C4-2B (cell line): ENCODE data around the gene NEK1.

Experiments
- ZFX ChIP-seq: fragments of 450-650 bp; IDR thresholded peaks from 2 replicates; pipeline ENCODE4 v1.6.1; 2017
- TF ChIP-seq, protein P1 (sequence below): fragments of 450-650 bp; conservative IDR thresholded peaks from 2 replicates; pipeline ENCODE4 v1.5.1; 2017; ENCODE audit warnings: mild to moderate bottlenecking

- TF ChIP-seq, protein P1, sequence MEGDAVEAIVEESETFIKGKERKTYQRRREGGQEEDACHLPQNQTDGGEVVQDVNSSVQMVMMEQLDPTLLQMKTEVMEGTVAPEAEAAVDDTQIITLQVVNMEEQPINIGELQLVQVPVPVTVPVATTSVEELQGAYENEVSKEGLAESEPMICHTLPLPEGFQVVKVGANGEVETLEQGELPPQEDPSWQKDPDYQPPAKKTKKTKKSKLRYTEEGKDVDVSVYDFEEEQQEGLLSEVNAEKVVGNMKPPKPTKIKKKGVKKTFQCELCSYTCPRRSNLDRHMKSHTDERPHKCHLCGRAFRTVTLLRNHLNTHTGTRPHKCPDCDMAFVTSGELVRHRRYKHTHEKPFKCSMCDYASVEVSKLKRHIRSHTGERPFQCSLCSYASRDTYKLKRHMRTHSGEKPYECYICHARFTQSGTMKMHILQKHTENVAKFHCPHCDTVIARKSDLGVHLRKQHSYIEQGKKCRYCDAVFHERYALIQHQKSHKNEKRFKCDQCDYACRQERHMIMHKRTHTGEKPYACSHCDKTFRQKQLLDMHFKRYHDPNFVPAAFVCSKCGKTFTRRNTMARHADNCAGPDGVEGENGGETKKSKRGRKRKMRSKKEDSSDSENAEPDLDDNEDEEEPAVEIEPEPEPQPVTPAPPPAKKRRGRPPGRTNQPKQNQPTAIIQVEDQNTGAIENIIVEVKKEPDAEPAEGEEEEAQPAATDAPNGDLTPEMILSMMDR = no peak
- TF ChIP-seq ZFX = no peak
Measured at GRCh38 chr4:169438057-169438480, 174.3 kb downstream of the NEK1 start.
